Measurements from ENCODE around the gene SPATA4.

GRCh38 chr4:176222149-176222548 is 26.8 kb upstream of the SPATA4 start:
- TF ChIP-seq CTCF (IDR thresholded peaks at IDR 0.05; ENCODE audit: poor library complexity) (no peak), EZH2 (IDR thresholded peaks at IDR 0.05; ENCODE audit: borderline replicate concordance) (no peak)

All from hepatocyte (in vitro differentiated cells).